OCI-M1 (cell line): Measurements from ENCODE around the gene PCED1A.
A peak's percentile ranks its signal among the peaks of the same experiment; 100 is the strongest.

ENCODE experiments used
- DNase-seq: peaks from one replicate; lab custom pipeline; 2025; lab: John Stamatoyannopoulos, UW

The PCED1A gene

GRCh38 chr20:2804041-2804828 is 36.2 kb downstream of the PCED1A start:
- peak; percentile 53 for DNase-seq

- no peak for DNase-seq
These were observed 39.1 kb downstream of the PCED1A start for GRCh38 chr20:2801286-2801728.

GRCh38 chr20:2800521-2801285 is 39.8 kb downstream of the PCED1A start, which contains the start of gene CPXM1:
Gene CPXM1 (minus strand): TSS chr20:2800627. CDS start chr20:2800572, 55 bp downstream.
- peak; percentile 91 for DNase-seq

- DNase-seq: no peak
These were observed 40.6 kb downstream of the PCED1A start for GRCh38 chr20:2799688-2800520.

GRCh38 chr20:2799271-2799670 is 41.2 kb downstream of the PCED1A start:
- DNase-seq: no peak

- no peak for DNase-seq
These were observed 41.6 kb downstream of the PCED1A start for GRCh38 chr20:2798814-2799213.

GRCh38 chr20:2798095-2798805 is 42.2 kb downstream of the PCED1A start:
- DNase-seq: no peak

GRCh38 chr20:2797136-2797983 is 43.1 kb downstream of the PCED1A start:
- no peak for DNase-seq

- DNase-seq: no peak
These were observed 44.3 kb downstream of the PCED1A start for GRCh38 chr20:2796011-2796660.

GRCh38 chr20:2795451-2795850 is 45.0 kb downstream of the PCED1A start:
- peak; percentile 72 for DNase-seq

- DNase-seq: no peak
These were observed 45.5 kb downstream of the PCED1A start for GRCh38 chr20:2794866-2795447.

- no peak for DNase-seq
These were observed 46.2 kb downstream of the PCED1A start for GRCh38 chr20:2794202-2794748.

GRCh38 chr20:2793471-2793870 is 47.0 kb downstream of the PCED1A start:
- DNase-seq: no peak
